ENCODE measurements around the gene HMGCS1.
"Not testable (repeated sequence)": the region's sequence is repeated elsewhere in the genome, so short reads cannot be mapped to it uniquely, and the experiment has no call there.

HMGCS1 gene

GRCh38 chr5:43336159-43336558, 22.9 kb upstream of the HMGCS1 start:
- H2BK15ac ChIP-seq (ENCODE audit: low read length), result no peak overlapping the region
- DNase-seq (ENCODE audit: low spot score), result no peak
- H3K4me1 ChIP-seq (ENCODE audit: control insufficient read depth in 2 of 2, insufficient read depth in 1 of 2, low read depth in 1 of 2, low read length in 2 of 2), result no peaks in the 10 kb centered on the region
- no peak overlapping the region for H4K8ac ChIP-seq (ENCODE audit: low read depth, low read length)
- H3K23ac ChIP-seq (ENCODE audit: low read depth, low read length, poor library complexity), result no peak overlapping the region
- H3K9me3 ChIP-seq (replicated peaks in 1 of 2; ENCODE audit: control insufficient read depth in 2 of 2, insufficient read depth in 1 of 2, low read depth in 1 of 2, low read length in 2 of 2), result peaks cover 2 to 19% of the 10 kb centered on the region in 2 donors
- no peak overlapping the region for H3K4me2 ChIP-seq (ENCODE audit: insufficient read depth, low read length, poor library complexity, severe bottlenecking)
- H3K14ac ChIP-seq (ENCODE audit: low read length), result no peak overlapping the region
- H3K4ac ChIP-seq (ENCODE audit: low read length), result no peak overlapping the region
- H3K4me3 ChIP-seq (ENCODE audit: low read length in 2 of 2), result no peak overlapping the region
- no peak overlapping the region for H3K18ac ChIP-seq (ENCODE audit: low read length)
- no peak overlapping the region for H3K9ac ChIP-seq (ENCODE audit: low read depth, low read length, poor library complexity)
- H3K36me3 ChIP-seq (replicated peaks in 1 of 2; ENCODE audit: control insufficient read depth in 2 of 2, insufficient read depth in 2 of 2, low read length in 2 of 2), result no peaks in the 10 kb centered on the region
- H2BK12ac ChIP-seq (ENCODE audit: low read length), result no peak overlapping the region
- no peak overlapping the region for H4K91ac ChIP-seq (ENCODE audit: low read depth, low read length, poor library complexity)
- H3K27me3 ChIP-seq (ENCODE audit: control insufficient read depth in 3 of 3, insufficient read depth in 3 of 3, low read depth in 1 of 3, low read length in 3 of 3), result peaks cover 0 to 3% (median 0%) of the 10 kb centered on the region in 3 experiments
- H2AFZ ChIP-seq (ENCODE audit: low read length), result no peak overlapping the region
- no peak overlapping the region for H2BK5ac ChIP-seq (ENCODE audit: low read length)
- H2BK120ac ChIP-seq (ENCODE audit: low read depth, low read length), result no peak overlapping the region
- no peaks in the 10 kb centered on the region for H3K79me1 ChIP-seq (ENCODE audit: low read depth, low read length)
- H3K27ac ChIP-seq (replicated peaks; ENCODE audit: low read length), result no peak overlapping the region
- H2AK5ac ChIP-seq (ENCODE audit: low read depth, low read length), result no peak overlapping the region
- no CpG with 5 or more reads among the region's 2 CpGs for WGBS, 2 donors (ENCODE audit: extremely low coverage in 2 of 2, insufficient read length in 2 of 2, insufficient replicate concordance in 1 of 2)

- Histone ChIP-seq H2BK5ac (ENCODE audit: low read length) (no peak overlapping the region), H3K18ac (ENCODE audit: low read length) (no peak overlapping the region)
Measured at GRCh38 chr5:43335681-43336080, 22.5 kb upstream of the HMGCS1 start.

GRCh38 chr5:43332401-43332800, 19.2 kb upstream of the HMGCS1 start:
- Histone ChIP-seq H3K4ac (ENCODE audit: low read length) (no peak overlapping the region), H3K9ac (ENCODE audit: low read depth, low read length, poor library complexity) (no peak overlapping the region), H3K27me3 (ENCODE audit: control insufficient read depth in 3 of 3, insufficient read depth in 3 of 3, low read depth in 1 of 3, low read length in 3 of 3) (peaks cover 0 to 5% (median 0%) of the 10 kb centered on the region in 3 experiments), H4K91ac (ENCODE audit: low read depth, low read length, poor library complexity) (no peak overlapping the region), H3K9me3 (replicated peaks in 1 of 2; ENCODE audit: control insufficient read depth in 2 of 2, insufficient read depth in 1 of 2, low read depth in 1 of 2, low read length in 2 of 2) (peaks cover 4 to 19% of the 10 kb centered on the region in 2 donors), H3K18ac (ENCODE audit: low read length) (no peak overlapping the region), H2AK5ac (ENCODE audit: low read depth, low read length) (no peak overlapping the region), H3K4me3 (ENCODE audit: low read length in 2 of 2) (no peak overlapping the region), H3K36me3 (replicated peaks in 1 of 2; ENCODE audit: control insufficient read depth in 2 of 2, insufficient read depth in 2 of 2, low read length in 2 of 2) (no peaks in the 10 kb centered on the region), H3K79me1 (ENCODE audit: low read depth, low read length) (no peaks in the 10 kb centered on the region), H3K4me1 (ENCODE audit: control insufficient read depth in 2 of 2, insufficient read depth in 1 of 2, low read depth in 1 of 2, low read length in 2 of 2) (no peaks in the 10 kb centered on the region), H2BK12ac (ENCODE audit: low read length) (no peak overlapping the region), H2AFZ (ENCODE audit: low read length) (no peak overlapping the region), H2BK120ac (ENCODE audit: low read depth, low read length) (no peak overlapping the region), H3K14ac (ENCODE audit: low read length) (no peak overlapping the region), H3K4me2 (ENCODE audit: insufficient read depth, low read length, poor library complexity, severe bottlenecking) (no peak overlapping the region), H2BK5ac (ENCODE audit: low read length) (no peak overlapping the region), H3K27ac (replicated peaks; ENCODE audit: low read length) (no peak overlapping the region), H2BK15ac (ENCODE audit: low read length) (no peak overlapping the region), H3K23ac (ENCODE audit: low read depth, low read length, poor library complexity) (no peak overlapping the region), H4K8ac (ENCODE audit: low read depth, low read length) (no peak overlapping the region)
- no peak for DNase-seq (ENCODE audit: low spot score)
- WGBS, 2 donors (ENCODE audit: extremely low coverage in 2 of 2, insufficient read length in 2 of 2, insufficient replicate concordance in 1 of 2), result no CpG with 5 or more reads among the region's 1 CpG

More at GRCh38 chr5:43335681-43336080, 22.5 kb upstream of the HMGCS1 start:
- H2AFZ ChIP-seq (ENCODE audit: low read length), result no peak overlapping the region
- no peak overlapping the region for H4K8ac ChIP-seq (ENCODE audit: low read depth, low read length)
- WGBS, 2 donors (ENCODE audit: extremely low coverage in 2 of 2, insufficient read length in 2 of 2, insufficient replicate concordance in 1 of 2), result no CpG with 5 or more reads among the region's 4 CpGs
- no peak overlapping the region for H3K4me2 ChIP-seq (ENCODE audit: insufficient read depth, low read length, poor library complexity, severe bottlenecking)
- no peak overlapping the region for H3K14ac ChIP-seq (ENCODE audit: low read length)
- no peak for DNase-seq (ENCODE audit: low spot score)
- H3K36me3 ChIP-seq (replicated peaks in 1 of 2; ENCODE audit: control insufficient read depth in 2 of 2, insufficient read depth in 2 of 2, low read length in 2 of 2), result no peaks in the 10 kb centered on the region
- H3K4me3 ChIP-seq (ENCODE audit: low read length in 2 of 2), result no peak overlapping the region
- no peaks in the 10 kb centered on the region for H3K79me1 ChIP-seq (ENCODE audit: low read depth, low read length)
- no peak overlapping the region for H3K4ac ChIP-seq (ENCODE audit: low read length)
- H2BK12ac ChIP-seq (ENCODE audit: low read length), result no peak overlapping the region
- H2AK5ac ChIP-seq (ENCODE audit: low read depth, low read length), result no peak overlapping the region
- H3K23ac ChIP-seq (ENCODE audit: low read depth, low read length, poor library complexity), result no peak overlapping the region
- H4K91ac ChIP-seq (ENCODE audit: low read depth, low read length, poor library complexity), result no peak overlapping the region
- H3K4me1 ChIP-seq (ENCODE audit: control insufficient read depth in 2 of 2, insufficient read depth in 1 of 2, low read depth in 1 of 2, low read length in 2 of 2), result no peaks in the 10 kb centered on the region
- peaks cover 2 to 15% of the 10 kb centered on the region in 2 donors for H3K9me3 ChIP-seq (replicated peaks in 1 of 2; ENCODE audit: control insufficient read depth in 2 of 2, insufficient read depth in 1 of 2, low read depth in 1 of 2, low read length in 2 of 2)
- H2BK120ac ChIP-seq (ENCODE audit: low read depth, low read length), result no peak overlapping the region
- H3K27me3 ChIP-seq (ENCODE audit: control insufficient read depth in 3 of 3, insufficient read depth in 3 of 3, low read depth in 1 of 3, low read length in 3 of 3), result peaks cover 0 to 3% (median 0%) of the 10 kb centered on the region in 3 experiments
- H3K27ac ChIP-seq (replicated peaks; ENCODE audit: low read length), result no peak overlapping the region
- no peak overlapping the region for H2BK15ac ChIP-seq (ENCODE audit: low read length)
- no peak overlapping the region for H3K9ac ChIP-seq (ENCODE audit: low read depth, low read length, poor library complexity)

- H2BK5ac ChIP-seq (ENCODE audit: low read length); H3K79me1 ChIP-seq (ENCODE audit: low read depth, low read length); H3K4me2 ChIP-seq (ENCODE audit: insufficient read depth, low read length, poor library complexity, severe bottlenecking); H2AK5ac ChIP-seq (ENCODE audit: low read depth, low read length); H2BK15ac ChIP-seq (ENCODE audit: low read length); H4K91ac ChIP-seq (ENCODE audit: low read depth, low read length, poor library complexity); H3K4ac ChIP-seq (ENCODE audit: low read length); H2AFZ ChIP-seq (ENCODE audit: low read length); H4K8ac ChIP-seq (ENCODE audit: low read depth, low read length); H3K27me3 ChIP-seq (ENCODE audit: control insufficient read depth in 3 of 3, insufficient read depth in 3 of 3, low read depth in 1 of 3, low read length in 3 of 3); H3K4me1 ChIP-seq (ENCODE audit: control insufficient read depth in 2 of 2, insufficient read depth in 1 of 2, low read depth in 1 of 2, low read length in 2 of 2); H3K9ac ChIP-seq (ENCODE audit: low read depth, low read length, poor library complexity); H2BK120ac ChIP-seq (ENCODE audit: low read depth, low read length); H3K18ac ChIP-seq (ENCODE audit: low read length); H3K23ac ChIP-seq (ENCODE audit: low read depth, low read length, poor library complexity); H3K27ac ChIP-seq (replicated peaks; ENCODE audit: low read length); H3K9me3 ChIP-seq (replicated peaks in 1 of 2; ENCODE audit: control insufficient read depth in 2 of 2, insufficient read depth in 1 of 2, low read depth in 1 of 2, low read length in 2 of 2); H2BK12ac ChIP-seq (ENCODE audit: low read length); H3K4me3 ChIP-seq (ENCODE audit: low read length in 2 of 2); DNase-seq (ENCODE audit: low spot score); H3K14ac ChIP-seq (ENCODE audit: low read length); H3K36me3 ChIP-seq (replicated peaks in 1 of 2; ENCODE audit: control insufficient read depth in 2 of 2, insufficient read depth in 2 of 2, low read length in 2 of 2): not testable (repeated sequence)
Measured at GRCh38 chr5:43325624-43326023, 12.4 kb upstream of the HMGCS1 start.
